Skeletal muscle cell (primary cell): Measurements from ENCODE around the gene COLEC11.

ENCODE experiments used
- DNase-seq: peaks from one replicate; pipeline ENCODE4 v3.0.0-alpha.2; 2010; ENCODE audit warnings: low read depth
- H3K4me3 ChIP-seq: 2 replicates; pipeline ENCODE4 v1.5.1; 2011; ENCODE audit warnings: low read depth, mild to moderate bottlenecking, control low read depth, low read length, moderate library complexity

COLEC11 gene

DNA sequence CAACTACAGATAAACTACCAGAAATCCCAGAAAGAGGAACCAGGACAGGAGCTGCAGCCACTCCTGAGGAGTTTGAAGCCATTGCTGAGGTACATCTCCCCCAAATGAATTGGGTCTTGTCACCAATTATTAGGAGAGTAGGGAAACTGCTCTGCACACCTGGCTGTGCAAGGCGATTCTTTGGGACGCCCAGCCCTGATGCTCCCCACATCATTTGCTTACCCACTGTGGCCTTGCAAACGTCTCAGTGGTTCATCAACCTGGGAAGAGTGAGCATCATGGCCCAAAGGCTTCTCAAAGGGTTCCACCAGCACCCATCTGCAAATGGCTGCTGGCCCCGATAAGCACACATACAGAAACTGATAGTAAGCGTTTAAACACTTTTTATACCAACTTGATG lies 86.7 kb downstream of the COLEC11 start:
- DNase-seq, result no peak
- H3K4me3 ChIP-seq, result no peak overlapping the region

DNA sequence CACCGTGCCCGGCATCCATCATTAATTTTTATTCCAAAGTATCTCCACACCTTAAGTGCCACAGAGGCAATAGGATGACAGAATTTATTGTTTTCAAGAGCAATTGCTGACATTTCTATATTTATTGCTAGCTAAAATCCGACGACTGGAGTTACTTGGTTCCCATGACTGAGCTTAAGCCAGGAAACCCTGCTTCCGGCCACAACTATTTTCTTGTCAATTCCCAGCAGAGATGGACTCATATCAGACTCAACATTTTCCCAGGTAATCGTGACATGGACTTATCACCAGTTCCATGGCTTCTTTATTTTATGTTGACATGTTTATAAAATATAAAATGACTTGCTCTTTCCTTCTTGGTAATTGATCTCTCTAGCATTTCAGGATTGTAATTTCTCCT lies 87.9 kb downstream of the COLEC11 start:
- H3K4me3 ChIP-seq, result no peak overlapping the region
- no peak for DNase-seq

DNA sequence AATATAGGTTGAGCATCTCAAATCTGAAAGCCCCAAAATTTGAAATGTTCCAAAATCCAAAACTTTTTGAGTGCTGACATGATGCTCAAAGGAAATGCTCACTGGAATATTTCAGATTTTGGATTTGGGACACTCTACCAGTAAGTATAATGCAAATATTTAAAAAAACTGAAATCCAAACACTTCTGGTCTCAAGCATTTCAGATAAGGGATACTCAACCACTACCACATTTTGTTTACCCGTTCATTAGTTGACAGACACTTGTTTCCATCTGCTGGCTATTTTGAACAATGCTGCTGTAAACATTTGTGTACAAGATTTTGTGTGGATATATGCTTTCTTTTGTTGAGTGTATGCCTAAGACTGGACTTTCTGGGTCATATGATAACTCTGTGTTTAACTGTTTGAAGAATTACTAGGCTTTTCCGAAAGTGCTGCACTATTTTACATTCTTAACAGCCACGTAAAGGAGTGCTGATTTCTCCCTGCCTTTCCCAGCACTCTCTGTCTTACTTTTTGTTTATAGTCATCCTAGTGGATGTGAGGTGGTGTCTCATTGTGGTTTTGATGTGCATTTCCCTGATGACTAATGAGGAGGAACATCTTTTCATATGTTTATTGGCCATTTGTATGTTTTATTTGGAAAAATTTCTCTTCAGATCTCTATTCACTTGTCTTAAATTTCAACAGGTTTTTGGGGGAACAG lies 89.0 kb downstream of the COLEC11 start:
- no peak overlapping the region for H3K4me3 ChIP-seq
- no peak for DNase-seq

- no peak for DNase-seq
- no peak overlapping the region for H3K4me3 ChIP-seq
Observed at GRCh38 chr2:3689998-3690748, 95.3 kb downstream of the COLEC11 start.

- DNase-seq, result no peak
- no peak overlapping the region for H3K4me3 ChIP-seq
Observed at GRCh38 chr2:3692375-3692774, 97.5 kb downstream of the COLEC11 start.
